HG02840 (cell line): Measurements from ENCODE around the gene COX5A.
"Not testable (repeated sequence)": the region's sequence is repeated elsewhere in the genome, so short reads cannot be mapped to it uniquely, and the experiment has no call there.

ENCODE experiments used
- ATAC-seq: cut with Tn5 transposase; IDR thresholded peaks from one replicate; pipeline ENCODE4 v1.9.1; 2021; ENCODE audit warnings: mild to moderate bottlenecking, moderate library complexity, moderate number of reproducible peaks; ENCODE audit not compliant: unreplicated experiment, low FRiP score

COX5A gene

DNA sequence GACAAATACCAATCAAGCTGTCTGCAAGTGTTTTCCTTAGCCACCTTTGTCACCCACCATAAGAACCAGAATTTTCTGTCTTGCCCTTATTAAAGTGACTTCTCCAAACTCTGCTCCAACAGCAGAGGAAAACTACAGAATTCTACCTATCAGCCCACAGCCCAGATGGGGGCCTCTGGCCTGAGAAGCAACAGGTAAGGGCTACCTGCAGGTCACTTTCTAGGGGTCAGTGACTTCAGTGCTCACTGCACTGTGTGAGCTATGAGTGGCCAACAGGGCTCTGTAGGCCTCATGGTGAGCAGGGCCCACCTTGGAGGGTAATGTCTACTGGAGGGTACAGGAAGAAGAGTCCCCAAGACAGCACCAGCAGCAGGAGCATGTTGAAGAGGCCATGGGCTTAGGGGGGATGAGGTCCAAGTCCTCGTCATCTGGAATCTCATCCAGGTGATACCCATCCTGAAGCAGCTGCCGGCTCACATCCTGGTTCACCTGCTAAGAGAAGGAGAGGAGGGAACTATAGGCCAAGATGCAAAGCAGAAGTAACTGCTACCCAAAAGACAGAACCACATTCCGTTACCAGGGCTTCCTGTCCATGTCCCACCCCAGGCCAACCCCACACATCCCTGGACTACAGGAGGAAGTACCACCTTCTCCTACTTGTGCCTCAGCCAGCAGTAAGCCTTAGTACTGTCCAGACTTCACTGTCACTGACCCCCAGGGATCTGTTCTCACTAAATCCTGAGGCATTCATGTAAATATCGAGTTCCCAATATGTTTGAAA, 35.4 kb downstream of the COX5A start:
- ATAC-seq, result no peak

DNA sequence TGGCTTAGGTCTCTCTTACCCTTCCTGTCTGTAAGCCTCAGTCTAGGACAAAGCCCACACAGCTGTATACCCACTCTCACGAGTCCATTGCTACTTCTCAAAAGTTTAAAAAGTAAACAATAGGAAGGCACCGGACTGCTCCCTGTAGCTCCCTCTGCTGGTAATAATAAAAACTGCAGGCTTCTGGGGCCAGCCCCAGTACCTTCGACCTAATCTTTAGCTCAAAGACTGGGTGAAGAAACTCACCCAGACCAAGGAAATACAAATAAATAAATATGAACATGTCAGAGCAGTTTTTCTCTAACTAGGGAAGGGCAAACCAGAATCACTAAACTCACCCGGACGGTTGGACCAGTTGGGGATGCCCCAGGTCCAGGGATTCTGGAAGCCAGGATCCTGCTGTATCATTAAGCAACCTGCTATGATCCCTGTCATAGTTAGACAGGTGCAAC, 36.2 kb downstream of the COX5A start:
- no peak for ATAC-seq

DNA sequence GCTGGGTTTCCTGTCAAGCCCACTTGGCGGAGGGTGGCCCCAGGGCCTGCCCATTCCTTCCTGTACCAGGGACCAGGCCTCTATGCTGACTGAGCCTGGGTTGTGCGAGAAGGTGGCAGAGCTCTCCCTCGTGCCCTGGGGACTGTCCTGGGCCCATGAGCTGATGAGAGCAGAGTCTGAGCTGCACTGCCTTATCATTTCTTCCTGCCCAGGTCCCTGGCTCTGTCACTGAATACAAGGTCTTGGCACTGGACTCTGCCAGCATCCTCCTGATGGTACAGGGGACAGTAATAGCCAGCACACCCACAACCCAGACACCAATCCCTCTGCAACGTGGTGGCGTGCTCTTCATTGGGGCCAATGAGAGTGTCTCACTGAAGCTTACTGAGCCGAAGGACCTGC, 40.6 kb downstream of the COX5A start:
- no peak for ATAC-seq

DNA sequence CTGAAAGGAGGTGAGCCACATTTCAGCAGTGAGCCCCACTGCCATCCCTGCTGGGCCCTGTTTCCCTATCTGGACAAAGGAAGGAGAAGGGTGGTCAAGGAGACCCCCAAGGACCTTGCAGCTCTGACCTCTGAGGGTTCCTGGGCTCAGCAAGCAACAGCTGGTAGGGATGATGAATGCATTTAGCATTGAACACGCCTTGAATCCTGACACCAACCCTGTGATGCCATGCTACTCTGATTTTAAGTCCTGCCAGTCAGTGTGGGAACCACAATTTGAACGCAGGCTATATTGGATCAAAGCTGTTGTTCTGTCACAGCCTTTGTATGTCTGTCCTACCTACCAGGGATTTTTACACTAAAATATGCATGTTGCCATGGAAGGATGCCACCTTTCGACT, 41.6 kb downstream of the COX5A start:
- no peak for ATAC-seq

DNA sequence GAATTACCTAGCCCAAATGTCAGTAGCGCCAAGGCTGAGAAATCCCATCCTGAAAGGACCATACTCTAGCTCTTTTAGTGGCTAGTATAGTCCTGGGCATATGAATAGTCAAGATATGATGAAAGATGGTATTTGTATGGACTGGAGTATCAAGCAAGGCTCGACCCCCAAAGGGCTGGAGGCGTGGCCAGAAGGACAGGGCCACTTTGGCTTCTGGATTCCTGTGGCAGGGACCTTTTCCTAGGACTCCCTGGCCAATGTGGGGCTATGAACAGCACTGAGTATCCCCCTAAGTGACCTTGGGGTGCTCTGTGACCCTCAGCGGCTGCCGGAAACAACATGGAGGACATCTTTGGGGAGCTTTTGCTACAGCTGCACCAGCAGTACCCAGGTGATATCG, 42.0 kb downstream of the COX5A start:
- no peak for ATAC-seq

DNA sequence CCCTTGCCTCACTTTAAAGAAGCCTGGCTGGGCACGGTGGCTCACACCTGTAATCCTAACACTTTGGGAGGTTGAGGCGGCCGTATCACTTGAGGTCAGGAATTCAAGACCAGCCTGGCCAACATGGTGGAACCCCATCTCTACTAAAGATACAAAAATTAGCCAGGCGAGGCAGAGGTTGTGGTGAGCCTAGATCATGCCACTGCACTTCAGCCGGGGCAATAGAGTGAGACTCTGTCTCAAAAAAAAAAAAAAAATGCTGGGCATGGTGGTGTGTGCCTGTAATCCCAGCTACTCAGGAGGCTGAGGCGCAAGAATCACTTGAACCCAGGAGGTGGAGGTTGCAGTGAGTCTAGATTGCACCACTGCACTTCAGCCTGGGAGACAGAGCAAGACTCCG, 43.5 kb downstream of the COX5A start:
- ATAC-seq, result not testable (repeated sequence)

DNA sequence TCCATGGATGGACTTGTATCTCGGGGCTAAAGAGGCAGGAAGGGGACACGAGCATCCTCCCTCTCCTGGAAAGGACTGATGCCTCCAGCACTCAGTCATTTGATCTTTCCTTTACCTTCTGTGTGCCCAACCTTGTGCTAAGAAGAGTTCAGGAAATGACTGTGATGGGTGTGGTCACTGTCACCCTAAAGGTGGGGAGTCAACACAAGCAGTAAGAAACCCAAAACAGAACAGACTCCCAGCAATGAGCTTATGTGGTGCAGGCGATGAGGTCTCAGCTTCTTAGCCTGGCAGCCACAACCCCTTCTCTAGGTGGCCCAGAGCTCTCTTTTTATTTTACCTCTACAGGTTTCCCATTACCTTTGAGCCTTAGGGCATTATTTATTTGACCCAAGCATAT, 44.2 kb downstream of the COX5A start:
- no peak for ATAC-seq

DNA sequence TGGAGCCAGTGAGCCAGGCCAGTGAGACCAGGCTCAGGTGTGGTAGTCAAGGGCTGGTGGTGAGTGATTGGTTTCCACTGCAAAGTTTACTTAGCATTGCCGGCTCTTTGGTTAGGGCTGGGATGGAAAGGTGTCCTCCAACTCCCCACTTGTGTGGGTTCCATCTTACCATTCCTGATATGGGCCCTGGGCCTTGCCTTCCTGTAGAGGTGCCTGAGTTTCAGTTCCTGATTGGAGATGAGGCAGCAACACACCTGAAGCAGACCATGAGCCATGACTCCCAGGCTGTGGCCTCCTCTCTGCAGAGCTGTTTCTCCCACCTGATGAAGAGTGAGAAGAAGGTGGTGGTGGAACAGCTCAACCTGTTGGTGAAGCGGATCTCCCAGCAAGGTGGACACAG, 44.9 kb downstream of the COX5A start:
- ATAC-seq, result no peak

DNA sequence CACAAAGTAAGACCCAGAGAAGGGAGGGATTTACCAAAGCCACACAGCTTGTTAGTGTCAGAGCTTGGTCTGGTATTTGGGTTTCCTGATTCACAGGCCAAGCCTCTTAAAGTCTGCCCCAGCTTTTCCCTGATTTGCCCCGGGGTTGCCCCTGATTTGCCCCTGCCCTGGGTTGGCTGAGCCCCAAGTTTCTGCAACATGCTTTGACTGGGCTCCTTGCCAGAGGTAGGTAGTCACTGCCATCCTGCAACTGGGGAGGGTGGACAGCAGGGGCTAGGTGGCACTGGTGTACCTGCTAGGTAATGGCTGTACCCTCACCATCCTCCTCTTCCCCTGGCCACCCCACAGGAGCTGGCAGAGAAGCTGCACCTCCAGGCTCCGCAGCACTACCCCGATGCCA, 45.6 kb downstream of the COX5A start:
- ATAC-seq, result no peak

DNA sequence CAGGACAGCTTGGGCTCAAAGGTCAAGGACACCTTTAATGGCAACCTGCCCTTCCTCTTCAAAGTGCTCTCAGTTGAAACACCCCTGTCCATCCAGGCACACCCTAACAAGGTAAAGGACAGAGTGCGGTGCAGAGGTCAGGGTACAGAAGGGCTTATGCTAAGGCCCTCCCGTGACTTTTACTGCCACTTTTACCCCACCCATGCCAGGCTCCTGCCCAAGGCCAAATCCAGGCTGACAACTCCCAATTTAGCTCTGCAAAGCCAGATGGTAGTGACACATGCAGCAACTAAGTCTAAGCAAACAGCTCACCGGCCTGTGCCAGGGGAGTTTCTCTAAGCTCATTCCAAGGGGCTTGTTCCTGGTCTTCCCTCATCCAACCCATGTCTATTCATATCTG, 46.4 kb downstream of the COX5A start:
- ATAC-seq, result no peak

DNA sequence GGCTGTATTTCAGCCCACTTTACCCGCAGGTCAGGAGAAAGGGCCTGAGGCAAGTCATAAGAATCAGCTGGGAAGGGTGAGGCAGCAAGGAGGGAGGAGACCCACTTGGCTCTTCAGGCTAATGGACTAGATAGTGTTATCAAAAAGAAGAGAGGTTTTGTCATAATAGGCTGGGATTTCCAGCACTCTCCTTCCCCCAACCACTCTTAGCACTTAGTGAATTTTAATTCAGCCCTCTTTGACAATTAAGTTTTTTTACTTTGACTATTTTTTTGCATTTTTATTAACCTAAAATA, 47.3 kb downstream of the COX5A start:
- ATAC-seq, result no peak

DNA sequence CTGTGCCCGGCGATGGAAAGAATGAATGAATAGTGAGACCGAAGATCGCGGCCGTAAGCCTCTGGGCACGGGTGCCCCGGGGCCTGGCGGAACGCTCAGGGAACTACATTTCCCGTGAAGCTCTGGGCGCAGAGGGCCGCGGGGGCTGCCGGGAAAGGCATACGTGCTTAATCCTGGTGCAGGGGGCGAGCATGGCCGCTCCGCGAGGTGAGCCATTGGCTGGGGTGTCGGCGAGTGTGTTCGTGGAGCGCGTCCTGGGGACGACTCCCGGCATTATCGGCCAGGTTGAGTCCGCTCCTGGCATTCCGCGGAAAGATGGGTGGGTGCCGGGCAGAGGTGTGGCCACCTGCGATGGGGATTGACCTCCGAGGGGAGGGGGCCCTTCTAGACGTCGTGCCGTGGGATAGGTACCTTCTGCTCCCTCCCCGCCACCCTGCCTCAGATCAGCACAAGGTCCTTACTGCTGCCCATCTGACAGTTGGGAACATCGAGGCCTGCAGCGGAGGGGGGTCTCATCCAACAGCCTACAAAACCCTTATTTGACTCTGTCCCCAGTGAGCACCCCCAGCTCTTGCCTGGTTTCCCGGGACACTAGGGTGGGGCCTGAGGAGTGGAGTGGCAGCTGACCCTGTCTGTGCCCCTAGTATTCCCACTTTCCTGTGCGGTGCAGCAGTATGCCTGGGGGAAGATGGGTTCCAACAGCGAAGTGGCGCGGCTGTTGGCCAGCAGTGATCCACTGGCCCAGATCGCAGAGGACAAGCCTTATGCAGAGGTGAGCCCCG, 47.8 kb downstream of the COX5A start, which contains the start of gene MPI:
Gene MPI (plus strand): TSS at position 160 of the 782 bp plus-strand sequence. CDS start 32 bp downstream, at position 192.
- ATAC-seq, result peak; percentile 74

DNA sequence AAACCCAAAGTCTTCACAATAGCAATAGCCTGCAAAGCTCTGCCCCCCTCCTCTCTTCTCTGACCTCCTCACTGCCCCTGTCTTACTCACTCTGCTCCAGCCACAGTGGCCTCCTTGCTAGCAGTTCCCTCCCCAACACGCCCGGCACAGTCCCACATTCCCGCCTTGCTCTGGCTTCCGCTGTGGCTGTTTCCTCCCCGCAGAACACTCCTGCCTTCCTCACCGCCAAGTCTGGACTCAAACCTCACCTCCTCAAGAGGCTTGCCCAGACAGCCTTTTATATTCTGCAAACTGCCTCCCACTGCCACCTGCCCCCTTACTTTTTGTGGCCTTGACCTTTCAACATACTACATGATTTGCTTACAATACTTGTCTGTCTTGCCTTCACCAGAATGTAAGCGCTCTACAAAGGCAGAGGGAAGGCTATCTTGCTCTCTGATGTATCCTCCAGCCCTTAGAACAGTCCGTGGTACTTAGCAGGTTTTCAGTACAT, 48.4 kb downstream of the COX5A start:
- peak; percentile 23 for ATAC-seq

DNA sequence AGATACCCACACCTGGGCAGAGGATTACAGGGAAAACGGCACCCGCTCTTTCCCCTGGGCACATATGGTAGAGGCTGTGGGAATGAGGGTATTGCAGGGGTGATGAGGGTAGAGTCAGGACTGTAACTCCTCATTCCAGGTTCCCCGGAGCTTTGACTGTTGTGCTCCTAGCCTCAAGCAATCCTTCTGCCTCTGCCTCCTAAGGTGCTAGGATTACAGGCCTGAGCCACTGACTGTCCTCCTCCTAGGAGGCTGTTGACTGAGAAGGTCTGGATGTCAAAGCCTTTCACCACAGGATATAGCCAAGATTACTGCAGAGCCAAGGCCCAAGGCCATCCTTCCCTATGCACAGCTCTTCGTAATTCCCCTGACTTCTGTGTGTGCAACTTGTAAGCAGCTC, 49.2 kb downstream of the COX5A start:
- ATAC-seq, result no peak

DNA sequence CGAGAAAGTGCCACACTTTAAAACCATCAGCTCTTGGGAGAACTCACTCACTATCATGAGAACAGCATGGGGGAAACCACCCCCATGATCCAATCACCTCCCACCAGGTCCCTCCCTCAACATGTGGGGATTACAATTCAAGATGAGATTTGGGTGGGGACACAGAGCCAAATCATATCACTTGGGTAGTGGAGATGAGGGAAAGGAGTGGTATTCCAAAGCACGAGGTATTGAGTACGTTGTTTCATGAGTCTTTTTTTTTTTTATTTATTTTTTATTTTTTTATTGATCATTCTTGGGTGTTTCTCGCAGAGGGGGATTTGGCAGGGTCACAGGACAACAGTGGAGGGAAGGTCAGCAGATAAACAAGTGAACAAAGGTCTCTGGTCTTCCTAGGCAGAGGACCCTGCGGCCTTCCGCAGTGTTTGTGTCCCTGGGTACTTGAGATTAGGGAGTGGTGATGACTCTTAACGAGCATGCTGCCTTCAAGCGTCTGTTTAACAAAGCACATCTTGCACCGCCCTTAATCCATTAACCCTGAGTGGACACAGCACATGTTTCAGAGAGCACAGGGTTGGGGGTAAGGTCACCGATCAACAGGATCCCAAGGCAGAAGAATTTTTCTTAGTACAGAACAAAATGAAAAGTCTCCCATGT, 50.2 kb downstream of the COX5A start:
- not testable (repeated sequence) for ATAC-seq

DNA sequence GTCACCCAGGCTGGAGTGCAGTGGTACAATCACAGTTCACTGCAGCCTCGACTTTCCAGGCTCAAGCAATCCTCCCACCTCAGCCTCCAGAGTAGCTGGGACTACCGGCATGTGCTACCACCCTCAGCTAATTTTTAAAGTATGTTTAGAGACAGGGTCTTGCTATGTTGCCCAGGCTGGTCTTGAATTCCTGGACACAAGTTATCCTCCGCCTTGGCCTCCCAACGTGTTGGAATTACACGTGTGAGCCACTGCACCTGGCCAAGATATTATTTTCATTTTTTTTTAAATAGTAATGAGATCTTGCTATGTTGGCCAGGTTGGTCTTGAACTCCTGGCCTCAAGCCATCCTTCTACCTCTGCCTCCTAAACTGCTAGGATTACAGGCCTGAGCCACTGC, 52.4 kb downstream of the COX5A start:
- no peak for ATAC-seq

DNA sequence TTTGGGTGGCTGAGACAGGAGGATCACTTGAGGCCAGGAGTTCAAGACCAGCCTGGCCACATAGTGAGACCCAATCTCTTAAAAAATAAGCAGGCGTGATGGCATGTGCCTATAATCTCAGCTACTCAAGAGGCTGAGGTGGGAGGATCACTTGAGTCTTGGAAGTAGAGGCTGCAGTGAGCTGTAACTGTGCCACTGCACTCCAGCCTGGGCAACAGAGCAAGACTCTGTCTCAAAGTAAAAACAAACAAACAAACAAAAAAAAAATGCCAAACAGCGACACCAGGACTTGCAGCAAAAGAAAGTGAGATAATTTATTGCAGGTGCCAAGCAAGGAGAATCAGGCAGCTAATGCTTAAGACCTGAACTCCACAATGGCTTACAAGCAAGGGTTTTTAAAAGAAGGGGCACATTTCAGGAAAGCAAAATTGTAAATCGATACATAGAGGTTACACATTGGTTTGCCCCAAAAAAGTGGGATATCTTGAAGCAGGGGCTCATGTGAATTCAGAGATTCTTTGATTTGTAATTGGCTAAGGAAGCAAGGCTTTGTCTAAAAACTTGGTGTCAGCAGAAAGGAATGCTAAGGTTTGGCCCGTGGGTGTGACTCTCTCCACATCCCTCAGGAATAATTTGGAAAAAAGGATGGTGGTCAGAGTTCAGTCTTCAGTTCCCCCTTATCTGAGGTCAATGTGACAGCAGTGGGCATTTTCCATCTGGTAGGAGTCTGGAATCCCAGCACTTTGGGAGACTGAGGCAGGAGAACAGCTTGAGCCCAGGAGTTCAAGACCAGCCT, 53.2 kb downstream of the COX5A start:
- no peak for ATAC-seq

DNA sequence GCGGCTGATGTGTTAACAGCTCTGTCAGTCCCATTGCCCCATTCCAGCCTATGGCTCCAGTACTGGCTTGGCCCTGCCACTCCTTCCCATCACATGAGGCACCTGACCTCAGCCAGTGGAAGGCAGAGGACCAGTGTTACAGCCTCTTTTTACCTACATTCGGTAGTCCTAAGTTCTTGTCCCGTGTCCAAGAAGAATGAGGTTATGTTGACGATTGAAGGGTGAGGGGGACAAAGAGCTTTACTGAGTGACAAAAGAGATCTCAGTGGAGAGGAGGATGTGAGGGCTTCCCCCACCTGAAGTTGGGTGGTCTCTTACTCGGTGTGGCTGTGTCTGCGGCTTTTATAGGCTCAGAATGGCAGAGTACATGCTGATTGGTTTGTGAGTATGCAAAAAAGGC, 55.3 kb downstream of the COX5A start:
- no peak for ATAC-seq

DNA sequence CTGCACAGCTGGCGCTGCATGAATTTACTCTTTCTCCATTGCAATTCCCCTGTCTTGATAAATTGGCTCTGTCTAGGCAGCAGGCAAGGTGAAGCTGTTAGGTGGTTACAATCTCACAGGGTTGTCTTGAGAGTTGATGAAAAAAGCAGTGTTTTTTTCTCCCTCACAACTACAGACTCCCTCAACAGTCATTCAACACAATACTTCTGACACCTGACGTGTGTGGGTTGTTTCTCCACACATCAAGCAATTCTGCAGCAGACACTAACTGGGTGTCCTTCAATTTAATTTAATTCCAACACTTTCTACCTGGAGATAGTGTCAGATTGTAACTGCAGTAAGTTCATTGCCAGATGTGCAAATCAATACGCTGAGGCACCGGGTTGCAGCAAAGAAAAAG, 59.6 kb downstream of the COX5A start:
- ATAC-seq, result no peak

DNA sequence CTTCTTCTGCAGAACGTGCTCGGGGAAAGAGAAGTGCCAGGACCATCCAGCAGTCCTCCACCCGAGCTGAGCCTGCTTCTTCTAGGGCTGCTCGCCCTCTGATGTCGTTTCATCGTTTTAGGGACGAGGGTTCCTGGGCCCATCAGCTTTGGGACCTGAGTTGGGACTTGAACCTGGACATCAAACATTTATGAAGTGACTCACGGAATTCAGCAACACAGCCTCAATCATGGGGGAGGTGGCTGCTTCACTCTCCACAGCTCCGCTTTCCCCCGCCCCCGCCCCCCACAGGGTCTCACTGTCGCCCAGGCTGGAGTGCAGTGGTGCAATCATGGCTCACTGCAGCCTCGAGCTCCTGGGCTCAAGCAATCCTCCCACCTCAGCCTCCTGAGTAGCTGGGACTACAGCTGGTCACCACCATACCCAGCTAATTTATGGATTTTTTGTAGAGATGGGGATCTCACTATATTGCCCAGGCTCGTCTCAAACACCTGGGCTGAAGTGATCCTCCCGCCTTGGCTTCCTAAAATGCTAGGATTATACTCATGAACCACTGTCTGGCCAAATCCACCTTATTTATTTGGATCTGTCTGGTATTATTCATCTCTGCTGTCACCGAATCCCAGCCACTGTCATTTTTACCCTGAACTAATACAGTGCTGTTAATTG, 64.0 kb downstream of the COX5A start:
- no peak for ATAC-seq
